GM19372 (cell line): Measurements from ENCODE around the gene MICAL2.

ENCODE experiments used
- ATAC-seq: cut with Tn5 transposase; IDR thresholded peaks from one replicate; pipeline ENCODE4 v1.9.1; 2021; ENCODE audit warnings: mild to moderate bottlenecking, low read depth, moderate library complexity; ENCODE audit not compliant: unreplicated experiment

The MICAL2 gene

DNA sequence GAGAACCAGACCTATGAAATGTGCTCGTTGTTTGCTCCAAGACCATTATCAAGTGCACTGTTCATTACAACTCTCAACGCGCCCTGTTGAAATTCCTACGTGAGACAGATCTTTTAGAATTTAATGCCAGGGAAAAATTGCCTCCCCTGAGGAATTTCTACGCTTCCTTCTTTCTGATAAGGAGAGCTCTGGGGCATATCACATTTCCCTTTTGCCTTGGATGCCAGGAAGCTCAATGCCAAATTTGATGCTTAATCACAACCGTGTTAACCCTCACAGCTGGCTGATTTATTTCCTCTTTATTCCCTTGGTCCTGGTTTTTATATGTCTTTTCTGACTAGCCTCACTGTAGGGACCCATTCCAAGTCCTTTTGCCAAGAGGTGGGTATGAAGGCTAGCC, 109.4 kb downstream of the MICAL2 start:
- ATAC-seq = no peak

DNA sequence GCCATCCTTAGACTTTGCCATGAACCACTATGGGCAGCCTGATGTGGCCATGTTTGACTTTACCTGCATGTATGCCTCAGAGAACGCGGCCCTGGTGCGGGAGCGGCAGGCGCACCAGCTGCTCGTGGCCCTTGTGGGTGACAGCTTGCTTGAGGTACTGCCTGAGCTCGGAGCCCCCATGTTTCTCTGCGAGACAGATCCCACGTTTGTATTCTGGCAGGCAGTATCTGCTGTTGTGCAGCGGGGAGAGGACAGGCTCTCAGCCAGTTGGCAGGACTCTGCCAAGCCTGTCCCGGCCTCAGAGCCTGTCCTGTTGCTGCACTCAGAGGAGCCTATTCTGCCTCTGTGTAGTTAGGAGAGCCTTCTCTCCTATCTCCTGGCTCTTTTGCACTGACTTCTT, 109.9 kb downstream of the MICAL2 start:
- ATAC-seq = no peak

DNA sequence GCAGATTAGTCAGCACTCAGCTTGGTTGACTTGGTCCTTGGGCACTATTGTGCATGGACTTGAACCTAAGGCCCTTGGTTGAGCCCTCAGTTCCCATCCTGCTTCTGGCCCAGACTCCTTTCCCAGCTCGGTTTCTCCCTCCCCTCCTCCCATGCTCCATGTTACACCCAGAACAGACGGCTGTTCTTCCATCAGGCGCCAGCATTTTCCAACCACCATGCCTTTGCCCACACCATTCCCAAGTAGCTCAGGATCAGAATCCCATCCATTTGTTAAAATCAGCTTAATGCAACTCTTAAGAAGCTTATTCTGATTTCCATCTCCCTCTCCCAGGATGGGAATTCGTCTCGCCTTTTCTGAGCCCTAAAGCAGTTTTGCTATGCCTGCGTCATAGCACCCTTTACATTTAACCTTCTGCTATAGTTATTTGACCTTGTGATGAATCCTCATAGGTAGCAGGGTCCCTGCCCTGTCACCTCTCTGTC, 110.7 kb downstream of the MICAL2 start:
- ATAC-seq = no peak

DNA sequence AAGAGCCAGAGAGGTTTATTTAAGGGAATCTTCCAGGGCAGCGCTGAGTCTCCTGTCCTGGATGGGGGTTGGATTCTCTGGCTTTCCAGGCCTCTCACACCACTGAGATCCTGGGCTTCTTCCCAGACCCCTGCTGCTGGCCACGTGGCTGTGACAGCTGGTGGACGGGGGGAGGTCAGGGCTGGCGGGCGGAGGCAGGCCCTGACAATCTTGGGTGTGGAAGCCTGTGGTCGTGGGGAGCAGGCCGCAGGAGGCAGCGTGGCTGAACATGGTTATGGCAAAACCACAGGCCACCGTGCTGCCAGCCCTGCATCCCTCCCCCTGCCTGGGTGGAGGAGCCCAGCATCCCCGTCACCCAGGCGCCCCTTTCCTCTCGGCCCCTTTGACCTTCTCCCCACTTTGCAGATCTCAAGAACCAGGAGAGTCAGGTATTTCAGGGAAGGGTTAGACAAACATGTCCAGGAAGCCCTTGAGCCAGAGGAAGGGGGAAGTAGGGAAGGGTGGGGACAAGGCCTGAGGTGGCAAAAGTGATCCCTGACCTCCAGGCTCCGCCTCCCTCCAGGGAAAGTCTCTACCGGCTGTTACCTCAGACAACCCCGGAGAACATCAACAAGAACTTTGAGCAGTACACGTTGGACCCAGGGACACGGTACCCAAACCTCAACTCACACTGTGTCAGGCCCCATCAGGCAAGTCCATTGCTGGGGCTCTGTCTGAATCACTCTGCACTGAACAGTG, 111.8 kb downstream of the MICAL2 start:
- no peak for ATAC-seq

DNA sequence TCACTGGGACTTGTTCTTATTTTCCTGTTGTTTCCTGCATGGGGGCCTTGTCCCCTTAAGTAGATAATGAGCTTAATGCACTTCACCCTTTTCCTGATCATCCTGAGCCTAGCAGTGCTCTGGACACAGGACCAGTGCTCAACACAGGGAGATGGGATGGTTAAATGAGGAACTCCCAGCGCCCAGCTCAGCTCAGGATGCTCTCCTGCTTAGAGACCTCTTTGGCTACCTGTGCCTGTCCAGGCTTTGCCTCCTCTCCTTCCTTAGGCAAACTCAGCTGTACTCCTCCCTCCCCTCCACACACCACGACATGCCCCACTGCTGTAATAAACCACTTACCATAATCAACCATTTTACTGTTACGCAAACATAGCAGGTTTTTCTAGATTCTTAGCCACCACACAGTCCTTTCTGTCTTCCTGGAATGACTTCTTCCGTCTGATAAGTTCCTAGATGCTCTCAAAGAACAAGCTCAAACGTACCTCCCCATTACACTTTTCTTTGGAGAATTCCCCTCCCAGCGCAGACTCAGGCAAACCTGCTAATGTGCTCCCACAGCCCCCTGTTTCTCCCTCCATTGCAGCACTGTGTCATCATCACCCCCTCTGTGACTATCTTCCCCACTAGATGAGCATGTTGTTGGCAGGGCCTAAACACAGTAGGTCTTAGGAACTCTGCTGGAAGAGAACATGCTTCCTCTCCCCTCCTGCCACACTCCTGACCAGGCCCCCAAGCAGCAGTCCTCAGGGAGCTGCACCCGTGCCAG, 113.6 kb downstream of the MICAL2 start:
- peak; percentile 23 for ATAC-seq

DNA sequence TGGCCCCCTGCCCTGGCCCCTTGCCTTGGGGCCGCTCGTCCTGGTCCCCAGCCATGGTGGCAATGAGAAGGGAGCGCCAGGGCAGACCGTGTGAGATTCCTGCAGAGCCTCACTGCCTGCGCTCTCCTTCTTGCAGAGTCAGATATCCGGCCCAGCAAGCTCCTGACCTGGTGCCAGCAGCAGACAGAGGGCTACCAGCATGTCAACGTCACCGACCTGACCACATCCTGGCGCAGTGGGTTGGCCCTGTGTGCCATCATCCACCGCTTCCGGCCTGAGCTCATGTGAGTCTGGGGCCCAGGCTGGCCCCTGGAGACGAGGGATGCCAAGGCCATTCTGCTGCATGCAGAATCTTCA, 114.1 kb downstream of the MICAL2 start:
- peak; percentile 96 for ATAC-seq

DNA sequence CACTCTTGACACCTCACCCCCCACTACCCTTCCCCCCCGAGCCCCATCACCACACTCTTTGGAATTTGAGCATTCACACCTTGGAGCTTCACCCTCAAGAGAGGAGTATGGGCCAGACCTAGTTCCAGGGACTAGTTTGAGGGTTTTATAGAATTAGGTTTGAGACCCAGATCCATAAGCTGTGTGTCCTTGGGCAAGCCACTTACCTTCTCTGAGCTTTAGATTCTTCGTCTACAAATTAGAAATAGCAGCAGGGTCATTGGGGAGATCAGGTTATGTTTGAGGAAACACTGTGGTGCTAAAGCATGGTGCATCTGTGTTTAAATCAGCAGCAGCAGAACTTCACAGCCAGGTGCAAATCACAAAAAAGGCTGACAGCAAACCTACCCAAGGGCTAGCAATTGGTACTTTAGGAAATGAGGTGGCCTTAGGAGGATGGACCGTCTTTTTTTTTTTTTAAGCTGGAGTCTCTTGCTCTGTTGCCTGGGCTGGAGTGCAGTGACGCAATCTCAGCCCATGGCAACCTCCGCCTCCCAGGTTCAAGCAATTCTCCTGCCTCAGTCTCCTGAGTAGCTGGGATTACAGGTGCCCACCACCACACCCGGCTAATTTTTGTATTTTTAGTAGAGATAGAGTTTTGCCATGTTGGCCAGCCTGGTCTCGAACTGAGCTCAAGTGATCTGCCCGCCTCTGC, 114.8 kb downstream of the MICAL2 start:
- ATAC-seq = no peak

DNA sequence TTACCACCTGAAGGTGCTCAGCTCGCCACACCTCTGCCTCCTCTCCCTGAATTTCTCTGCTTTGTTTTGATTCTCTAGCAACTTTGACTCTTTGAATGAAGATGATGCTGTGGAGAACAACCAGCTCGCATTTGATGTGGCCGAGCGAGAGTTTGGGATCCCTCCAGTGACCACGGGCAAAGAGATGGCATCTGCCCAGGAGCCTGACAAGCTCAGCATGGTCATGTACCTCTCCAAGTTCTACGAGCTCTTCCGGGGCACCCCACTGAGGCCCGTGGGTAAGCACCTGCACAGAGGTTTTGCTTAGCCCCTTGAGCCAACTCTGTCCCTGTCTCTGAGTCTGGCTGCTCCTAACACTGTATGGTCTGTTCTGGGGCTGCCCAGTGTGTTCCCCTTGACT, 115.7 kb downstream of the MICAL2 start:
- no peak for ATAC-seq

DNA sequence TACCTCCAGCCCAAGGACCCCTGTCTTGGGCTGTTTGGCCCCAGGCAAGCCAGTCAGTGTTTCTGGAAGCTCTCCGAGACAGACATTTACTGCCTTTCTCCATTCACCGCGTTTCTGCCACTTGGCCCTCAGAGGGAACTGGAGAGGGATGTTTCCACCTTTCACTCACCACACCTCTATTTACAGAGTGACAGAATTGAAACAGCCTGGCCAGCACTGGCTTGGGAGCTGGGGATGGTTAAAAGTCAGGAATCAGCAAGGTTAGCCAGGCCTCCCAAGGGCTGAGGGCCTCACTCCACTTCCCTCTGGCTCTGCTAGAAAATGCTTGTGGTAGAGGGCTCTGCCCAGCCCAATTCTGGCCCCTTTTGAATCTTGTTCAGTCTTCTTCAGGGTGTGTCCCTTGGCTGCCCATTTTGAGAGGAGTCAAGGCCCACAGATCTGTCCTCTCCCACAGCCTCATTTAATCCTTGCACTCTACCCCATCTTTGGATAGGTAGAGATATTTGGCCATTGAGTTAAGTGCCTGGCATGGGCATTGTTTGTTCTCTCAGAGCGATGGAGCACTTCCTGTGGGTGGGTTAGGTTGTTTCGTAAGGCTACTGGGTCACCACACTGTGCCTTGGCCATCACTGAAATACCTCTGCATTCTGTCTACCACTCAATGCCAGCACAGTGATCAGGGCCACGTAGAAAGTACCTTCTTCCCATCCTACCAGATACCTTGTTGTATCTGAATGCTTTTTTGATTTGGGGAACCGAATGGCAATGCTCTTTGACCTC, 119.2 kb downstream of the MICAL2 start:
- ATAC-seq = no peak

DNA sequence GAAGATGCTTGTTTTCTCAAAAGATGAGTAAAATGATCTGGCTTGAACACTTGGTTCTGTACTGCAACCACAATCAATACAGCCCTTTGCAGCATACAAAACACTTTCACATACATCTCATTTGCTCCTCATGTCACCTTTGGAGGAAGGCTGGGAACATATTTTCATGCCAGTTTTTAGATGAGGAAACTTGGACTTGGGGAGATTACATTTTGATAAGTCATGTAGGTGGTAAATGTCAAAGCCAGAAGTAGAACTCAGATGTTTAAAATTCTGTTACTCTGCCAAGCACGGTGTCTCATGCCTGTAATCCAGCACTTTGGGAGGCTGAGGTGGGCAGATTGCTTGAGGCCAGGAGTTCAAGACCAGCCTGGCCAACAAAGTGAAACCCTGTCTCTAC, 121.8 kb downstream of the MICAL2 start:
- no peak for ATAC-seq

DNA sequence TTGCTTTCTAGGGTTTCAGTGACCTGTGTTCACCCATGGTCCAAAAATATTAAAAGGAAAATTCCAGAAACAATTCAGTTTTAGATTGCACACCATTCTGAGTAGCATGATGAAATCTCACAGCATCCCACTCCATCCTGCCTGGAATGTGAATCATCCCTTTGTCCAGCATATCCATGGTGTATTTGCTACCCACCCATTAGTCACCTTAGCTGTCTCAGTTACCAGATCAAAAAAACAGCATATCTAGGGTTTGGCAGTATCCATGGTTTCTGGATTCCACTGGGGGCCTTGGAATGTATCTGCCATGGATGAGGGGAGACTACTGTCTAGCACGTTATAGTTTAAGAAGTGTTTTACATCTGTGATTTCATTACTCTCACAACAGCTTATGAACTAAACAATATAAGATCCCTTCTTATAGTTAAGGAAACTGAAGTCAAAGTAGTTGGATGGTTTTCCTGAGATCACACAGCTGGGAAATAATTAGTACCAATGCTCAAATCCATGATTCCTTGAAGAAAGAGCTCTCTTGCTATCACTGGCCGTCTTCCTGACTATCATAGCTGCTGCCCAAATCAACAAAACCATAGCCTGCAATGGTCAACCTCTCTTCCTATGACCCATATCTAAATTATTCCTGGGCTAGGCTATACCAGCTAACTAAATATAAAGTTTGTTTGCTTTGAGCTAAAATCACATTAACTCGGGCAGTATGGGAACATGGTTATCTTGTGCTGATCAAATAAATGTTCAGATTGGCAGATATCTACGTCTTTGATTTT, 122.6 kb downstream of the MICAL2 start:
- ATAC-seq = no peak

DNA sequence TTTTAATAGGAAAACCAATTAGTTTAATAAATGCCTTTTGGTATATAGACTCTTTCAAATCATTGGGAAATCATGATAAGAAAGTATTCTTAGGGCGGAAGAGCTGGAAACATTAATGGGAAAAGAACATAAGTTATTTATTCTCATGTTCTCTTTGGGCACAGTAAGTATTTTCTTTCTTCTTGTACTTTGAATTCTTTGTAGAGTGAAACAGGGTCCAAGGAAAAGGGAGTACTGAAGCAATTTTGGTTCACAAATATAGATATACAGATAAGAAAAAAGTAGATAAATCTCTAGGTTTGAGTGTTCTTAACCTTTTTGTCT, 123.2 kb downstream of the MICAL2 start:
- ATAC-seq = no peak

DNA sequence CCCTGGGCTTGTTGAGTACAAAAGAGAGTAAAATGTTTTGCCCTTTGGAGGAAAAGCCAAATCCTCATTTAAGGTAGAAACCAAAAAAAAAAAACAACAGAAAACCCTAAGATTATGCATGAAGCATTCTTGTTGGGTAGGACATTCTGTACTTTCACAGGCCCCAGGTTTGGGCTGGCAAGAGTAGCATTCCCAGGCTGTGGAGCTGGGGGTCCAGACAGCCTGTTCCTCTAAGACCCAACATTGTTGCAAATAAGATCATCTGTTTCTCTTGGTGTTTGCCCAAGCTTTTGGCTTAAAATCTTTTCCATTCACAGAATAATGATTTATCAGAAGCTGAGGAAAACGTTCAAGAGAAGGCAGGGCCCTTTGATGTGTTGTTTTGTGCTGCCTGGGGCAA, 123.8 kb downstream of the MICAL2 start:
- ATAC-seq = no peak

DNA sequence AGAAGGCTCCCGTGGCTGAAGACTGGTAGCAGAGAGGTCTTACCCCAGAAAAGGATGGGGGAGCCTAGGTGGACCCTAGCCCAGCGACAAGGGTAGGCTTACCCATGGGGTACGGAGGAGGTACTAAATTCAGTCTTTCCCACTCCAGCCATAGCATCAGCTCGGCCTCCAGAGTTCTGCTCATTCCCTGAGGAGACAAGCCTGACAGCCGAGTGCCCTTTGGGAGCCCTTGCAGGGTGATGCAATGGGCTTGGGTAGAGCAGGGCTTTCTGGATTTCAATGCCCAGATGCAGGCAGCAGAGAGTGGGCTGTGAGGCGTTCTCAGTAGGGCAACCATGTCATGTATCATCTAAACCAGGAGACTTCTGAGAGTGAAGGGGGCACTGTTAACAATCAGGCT, 124.7 kb downstream of the MICAL2 start:
- no peak for ATAC-seq

DNA sequence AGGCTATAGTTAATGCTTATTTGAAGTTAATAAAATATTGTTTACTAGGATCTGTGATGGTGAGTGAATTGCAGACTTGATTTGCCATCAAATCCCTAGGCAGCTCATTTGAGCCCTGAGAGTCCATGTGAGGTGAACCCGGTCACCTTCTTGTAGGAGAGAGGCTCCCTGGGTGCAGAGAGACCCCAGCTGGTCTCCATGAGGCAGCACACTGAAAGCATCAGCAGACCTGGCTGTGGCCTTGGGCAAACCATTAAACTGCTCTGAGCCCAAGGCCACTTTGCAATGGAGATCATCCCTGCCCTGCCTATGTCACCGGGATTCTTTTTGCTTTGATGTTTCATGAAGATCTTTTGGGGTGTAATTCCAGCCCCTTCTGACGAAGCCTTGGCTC, 125.2 kb downstream of the MICAL2 start:
- ATAC-seq = peak; percentile 5

DNA sequence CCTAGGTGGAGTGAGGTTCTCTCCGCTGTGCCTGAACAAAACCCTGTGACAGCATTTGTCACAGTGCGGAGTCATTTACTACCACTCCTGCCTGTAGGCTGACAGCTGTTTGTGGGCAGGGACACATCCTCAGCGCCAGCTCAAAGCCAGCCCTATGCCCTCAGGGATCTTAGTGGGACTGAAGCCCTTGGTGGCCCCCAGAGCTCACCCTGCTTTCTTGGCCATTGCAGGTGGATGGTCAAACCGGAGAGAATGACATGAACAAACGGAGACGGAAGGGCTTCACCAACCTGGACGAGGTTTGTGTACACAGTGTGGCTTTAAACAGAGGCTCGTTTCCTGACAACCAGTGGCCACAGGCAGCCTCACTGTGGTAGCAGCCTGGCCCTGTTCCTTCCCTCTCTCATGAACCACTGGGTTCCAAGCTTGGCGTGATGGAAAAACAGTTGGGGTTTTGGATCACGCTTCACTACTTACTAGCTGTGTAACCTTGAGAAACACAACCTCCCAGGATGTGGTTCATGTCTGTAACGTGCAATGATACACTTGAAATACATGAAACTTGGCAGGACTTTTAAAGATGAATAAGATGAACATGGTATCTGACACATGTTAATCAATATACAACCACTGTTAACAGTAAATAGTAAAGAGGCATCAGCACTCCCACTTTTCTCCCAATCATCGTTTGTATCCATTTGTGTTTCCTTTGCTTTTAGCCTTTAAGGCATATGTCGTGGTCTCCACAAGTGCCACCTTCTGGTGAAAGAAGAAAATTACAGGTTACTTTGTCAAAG, 125.8 kb downstream of the MICAL2 start:
- peak; percentile 67 for ATAC-seq

DNA sequence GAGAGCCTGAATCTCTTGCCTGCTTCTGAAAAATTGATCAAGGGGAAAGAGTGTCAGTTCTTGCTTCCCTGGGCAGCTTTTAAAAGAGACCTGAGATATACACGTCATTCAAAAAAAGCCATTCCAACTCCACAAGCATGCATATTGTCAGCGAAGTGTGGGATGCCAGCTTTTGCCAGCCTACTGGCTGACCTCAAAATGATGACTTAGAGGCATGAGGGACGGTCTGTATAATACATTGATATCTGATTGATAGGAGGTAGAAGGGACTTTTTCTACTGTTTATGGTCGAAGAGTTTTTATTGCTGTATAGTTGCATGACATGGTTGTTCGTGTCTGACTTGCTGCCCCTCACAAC, 126.3 kb downstream of the MICAL2 start:
- no peak for ATAC-seq

DNA sequence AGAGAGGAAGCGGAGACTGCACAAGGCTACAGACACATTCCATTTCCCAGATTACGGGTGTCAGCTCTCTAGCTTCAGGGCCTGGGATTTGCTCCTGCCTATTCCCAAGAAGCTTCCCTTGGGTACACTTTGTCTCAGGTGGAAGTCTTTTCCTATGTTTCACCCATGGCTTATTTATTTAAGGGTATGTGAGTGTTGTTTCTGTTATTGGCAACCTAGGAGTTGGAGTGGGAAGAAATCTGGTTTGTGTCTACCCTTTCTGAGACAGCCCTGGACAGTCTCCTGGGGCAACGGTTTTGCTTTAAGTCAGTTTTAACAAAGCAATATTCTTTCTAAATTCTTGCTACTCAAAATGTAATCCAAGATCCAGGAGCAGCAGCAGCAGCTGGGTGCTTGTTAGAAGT, 127.0 kb downstream of the MICAL2 start:
- ATAC-seq = no peak

DNA sequence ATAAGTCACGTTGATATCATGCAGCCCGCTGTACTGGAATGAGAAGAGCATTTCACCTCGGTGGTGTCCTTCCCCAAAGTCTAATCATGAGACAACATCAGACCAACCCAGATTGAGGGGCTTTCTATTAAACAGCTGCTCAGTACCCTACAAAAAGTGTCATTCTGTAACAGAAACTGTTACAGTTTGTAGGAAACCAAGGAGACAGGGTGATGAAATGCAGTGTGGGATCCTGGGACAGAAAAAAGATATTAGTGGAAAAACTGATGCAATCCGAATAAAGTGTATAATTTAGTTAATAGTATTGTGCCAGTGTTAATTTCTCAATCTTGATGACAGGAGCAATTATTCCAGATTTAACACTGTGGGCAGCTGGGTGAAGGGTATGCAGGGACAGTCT, 128.0 kb downstream of the MICAL2 start:
- no peak for ATAC-seq
